NCI-H774 (cell line): ENCODE measurements around the gene STRIP2.
"Not testable (repeated sequence)": the region's sequence is repeated elsewhere in the genome, so short reads cannot be mapped to it uniquely, and the experiment has no call there.

ENCODE experiments used
- DNase-seq: peaks from one replicate; lab custom pipeline; 2025; lab: John Stamatoyannopoulos, UW

Gene STRIP2

DNA sequence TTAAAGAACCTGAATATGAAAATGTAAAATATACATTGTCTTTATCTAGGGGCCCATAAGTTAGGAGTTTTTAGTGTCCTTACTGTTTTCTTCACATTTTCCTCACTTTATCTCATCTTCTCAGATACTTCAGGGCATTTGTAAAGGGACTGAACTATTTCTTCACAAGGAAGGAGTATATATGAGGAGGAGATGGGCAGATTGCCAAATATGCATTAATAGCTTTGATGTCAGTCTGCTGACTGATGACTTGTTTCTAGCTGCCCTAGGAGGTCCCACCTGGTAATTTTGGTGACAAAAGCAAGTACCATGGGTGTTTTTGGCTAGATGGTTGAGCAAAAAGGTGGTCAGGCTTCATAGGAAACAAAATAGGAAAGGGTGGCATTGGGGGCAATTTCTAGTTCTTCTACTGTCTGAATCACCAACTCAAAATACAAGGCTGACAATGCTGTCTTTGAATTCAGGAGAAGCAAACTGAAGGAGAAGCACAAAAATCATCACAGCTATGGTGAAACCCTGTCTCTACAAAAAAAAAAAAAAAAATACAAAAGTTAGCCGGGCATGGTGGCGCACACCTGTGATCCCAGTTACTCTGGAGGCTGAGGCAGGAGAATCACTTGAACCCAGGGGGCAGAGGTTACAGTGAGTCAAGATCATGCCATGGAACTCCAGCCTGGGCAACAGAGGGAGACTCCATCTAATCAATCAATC is 10.4 kb upstream of the STRIP2 start:
- DNase-seq: no peak

DNA sequence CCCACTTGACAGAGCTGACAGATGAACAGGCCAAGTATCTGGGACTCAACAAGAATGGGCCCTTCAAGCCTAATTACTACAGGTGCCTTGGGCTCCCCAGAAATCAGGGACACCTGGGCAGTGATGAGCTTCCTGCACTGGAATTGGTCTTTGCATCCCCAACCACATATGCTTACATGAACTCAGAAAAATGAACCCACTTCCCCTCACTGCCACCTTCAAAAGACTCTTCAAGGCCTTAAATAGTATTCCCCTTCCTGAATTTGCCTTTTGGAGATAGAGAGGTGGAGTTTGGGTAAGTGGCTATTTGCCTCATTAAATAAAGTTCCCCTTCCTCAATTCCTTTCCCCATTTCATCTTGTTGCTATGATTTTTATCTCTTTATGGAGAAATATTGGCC is 7.8 kb upstream of the STRIP2 start:
- no peak for DNase-seq

DNA sequence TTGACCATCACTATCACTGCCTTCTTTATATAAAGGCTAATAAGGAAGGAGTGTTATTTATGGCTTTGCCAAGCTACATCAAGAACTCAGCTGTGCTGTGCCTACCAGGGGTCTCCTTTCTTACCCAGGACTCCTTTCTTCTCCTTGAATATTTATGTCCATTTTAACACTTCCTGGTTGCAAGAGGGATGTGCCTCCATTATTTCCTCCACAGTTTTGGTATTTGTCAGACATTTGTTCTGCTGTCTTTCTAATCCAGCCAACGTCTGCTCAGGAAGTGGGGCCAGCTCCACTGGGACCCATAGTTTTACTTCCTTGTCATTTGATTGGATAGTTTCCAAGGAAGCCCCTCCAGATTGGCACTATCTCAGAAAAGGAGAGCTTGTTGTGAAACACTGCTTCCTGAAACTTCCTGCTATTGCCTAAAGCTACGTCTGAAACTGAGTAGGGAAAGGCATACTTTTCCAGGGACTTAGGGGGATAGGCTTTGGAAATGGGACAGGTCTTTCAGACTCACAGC is 6.6 kb upstream of the STRIP2 start:
- no peak for DNase-seq

DNA sequence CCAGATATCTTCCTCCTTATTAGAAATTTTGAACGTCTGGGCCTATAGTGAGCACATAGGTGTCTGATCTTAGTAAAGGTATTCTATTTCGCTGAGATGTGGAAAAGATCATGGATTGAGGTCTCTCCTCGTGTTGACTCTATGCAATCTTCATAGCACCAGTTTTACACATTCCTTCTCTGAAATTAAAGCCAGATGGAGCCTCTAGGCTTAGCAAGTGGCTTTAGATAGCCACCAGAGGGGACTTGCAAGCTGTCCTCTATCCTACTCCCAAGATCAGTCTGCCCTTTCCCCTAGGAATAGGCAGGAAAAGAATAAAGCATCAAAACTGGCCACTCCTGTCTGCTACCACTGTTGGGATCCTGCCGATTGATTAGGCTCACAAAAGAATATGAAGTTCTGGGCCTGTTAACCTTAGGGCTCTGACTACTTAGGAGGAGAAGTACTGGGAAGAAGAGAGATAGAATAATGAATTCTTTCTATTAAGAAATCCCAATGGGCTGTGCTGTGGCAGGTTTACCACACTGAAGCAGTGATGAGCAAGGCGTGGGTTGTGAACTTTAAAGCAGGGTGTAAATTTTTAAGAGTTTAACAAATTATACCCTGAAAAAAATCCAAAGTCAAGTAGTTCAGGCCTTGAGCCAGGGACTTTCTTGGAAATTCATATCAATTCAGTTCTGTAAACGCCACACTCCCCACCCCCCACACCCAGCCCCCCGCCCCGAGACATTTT is 2.2 kb upstream of the STRIP2 start:
- no peak for DNase-seq

DNA sequence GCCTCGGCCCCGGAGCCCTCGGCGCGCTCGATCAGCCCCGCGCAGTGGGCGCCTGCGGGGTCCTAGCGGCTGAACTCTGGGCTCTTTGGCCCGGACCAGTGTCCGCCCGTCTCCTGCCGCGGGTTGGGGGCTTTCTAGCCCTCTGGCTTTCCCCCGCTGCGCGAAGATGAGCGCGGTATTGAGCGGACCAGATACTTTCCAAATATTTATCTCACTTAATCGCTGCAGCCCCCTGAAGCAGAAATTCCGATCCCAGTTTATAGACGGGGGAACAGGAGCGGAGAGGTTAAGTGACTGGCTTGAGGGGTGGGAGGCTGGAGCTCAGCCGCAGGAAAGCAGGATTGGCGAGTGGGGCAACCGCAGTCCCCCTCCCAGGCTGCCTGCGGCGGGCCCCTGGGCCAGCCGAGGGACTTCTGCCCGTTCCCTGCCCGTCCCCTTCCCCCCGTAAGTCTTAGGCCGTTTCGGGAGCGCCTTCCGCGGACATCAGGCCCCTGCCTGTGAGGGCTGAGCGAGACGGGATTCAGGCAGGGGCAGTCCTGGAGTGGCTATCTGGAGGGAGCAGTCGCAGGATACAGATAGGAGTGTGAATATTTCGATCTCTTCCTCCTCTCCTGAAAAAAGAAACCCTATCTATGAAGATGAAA is 565 bp downstream of the STRIP2 start:
- no peak for DNase-seq

DNA sequence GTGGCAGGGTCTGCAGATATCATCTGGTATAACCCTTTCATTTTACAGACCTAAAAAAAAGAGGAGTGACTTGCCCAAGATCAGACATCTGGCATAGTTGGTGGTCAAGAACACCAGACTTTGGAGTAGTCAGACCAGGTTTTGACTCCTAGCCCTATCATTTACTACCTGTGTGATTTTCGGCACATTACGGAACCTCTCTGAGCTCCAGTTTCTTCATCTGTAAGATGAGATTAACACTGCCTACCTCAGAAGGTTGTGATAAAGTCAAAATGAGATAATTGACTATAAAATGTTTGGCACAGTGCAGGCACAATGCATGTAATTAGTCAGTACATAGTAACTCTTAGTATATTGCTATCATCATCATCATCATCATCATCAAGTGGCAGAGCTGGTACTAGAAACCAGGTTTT is 1.2 kb downstream of the STRIP2 start:
- DNase-seq: no peak

DNA sequence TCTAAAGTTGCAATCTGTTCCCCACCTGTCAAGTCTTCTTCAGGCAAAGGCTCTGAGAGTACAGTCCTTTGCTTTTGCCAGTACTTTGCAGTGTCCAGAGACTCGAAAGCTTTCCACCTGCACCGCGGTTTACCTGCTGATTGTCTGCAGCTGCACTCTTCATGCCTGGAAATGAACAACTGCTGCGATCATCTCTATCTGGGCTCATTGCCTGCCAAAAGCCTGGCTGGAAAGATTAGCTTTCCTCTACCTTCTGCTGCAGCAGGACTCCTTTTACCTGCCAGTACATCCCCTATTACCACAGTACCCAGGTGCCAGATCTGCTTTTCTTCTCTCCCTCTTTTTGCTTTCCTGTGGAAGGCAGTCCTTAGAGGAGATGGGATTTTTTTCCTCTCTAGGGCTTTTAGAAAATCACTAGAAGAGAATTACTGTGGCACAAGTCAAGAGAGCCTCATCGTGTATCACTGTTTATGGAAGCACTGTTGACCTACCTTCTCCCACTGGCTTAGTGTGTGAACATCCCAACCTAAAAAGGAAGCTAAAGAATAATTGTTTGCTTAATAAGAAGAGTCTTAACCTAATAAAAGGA is 2.2 kb downstream of the STRIP2 start:
- no peak for DNase-seq

DNA sequence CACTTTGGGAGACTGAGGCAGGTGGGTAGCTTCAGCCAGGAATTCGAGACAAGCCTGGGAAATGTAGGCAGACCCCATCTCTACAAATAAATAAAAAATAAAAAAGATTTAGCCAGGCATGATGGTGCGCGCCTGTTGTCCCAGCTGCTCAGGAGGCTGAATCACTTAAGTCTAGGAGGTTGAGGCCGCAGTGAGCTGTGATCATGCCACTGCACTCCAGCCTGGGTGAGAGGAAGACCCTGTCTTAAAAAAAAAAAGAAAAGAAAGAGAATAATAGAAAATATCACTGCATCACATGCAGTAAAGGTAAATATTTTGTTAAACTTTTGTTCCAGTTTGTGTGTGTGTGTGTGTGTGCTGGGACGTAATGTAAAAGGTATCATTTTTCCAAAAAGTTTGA is 3.0 kb downstream of the STRIP2 start:
- no peak for DNase-seq

DNA sequence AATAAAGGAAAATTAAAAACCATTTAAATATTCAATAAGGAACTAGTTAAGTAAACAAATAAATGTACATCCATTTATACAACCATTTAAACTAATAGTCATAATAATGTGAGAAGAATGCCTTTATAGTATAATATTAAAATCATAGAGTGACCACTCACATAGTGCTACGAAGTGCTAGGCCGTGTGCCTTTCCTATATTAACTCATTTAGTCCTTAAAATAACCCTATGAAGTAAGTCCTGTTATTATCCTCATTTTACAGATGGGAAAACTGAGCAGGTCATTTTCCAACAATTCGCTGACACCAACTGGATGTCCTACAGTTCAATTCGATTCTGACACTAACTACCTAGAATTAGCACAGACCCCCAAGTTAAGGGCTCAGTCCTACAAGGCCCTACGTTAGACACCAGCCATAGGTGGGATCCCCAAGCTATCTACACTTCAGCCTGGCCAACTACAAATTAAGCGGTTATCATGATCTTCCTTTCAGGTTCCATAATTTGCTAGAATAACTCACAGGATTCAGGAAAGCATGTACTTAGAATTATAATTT is 4.1 kb downstream of the STRIP2 start:
- DNase-seq: no peak

DNA sequence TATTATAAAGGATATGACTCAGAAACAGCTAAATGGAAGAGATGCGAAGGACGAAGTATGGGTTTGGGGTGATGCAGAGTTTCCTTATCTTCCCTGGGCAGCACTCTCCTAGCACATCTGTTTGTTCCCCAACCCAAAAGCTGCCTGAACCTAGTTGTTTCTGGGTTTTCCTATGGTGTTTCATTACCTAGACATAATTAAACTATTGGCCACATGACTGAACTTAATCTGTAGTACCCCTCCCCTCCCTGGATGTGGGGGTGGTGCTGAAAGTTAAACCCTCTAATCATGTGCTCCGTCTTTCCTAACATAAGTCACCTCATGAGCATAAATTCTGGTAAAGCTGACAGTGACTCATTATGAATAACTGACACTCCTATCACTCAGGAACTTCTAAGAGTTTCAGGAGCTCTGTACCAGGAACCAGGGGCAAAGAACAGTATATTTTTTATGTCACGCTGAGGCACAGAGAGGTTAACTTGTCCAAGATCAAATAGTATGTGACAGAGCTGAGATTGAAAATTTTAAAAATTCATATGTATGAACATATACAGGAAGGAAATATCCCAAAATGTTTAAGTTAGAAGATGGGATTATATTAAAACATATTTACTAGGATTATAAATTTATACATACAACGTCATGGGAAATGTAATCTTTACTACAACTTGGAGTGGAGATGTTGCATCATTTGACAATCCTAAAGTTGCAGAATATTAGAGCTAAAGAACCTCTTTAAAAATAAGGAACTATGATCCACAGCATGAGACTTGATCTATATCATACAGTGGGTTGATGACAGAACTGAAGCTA is 4.8 kb downstream of the STRIP2 start:
- DNase-seq: no peak

DNA sequence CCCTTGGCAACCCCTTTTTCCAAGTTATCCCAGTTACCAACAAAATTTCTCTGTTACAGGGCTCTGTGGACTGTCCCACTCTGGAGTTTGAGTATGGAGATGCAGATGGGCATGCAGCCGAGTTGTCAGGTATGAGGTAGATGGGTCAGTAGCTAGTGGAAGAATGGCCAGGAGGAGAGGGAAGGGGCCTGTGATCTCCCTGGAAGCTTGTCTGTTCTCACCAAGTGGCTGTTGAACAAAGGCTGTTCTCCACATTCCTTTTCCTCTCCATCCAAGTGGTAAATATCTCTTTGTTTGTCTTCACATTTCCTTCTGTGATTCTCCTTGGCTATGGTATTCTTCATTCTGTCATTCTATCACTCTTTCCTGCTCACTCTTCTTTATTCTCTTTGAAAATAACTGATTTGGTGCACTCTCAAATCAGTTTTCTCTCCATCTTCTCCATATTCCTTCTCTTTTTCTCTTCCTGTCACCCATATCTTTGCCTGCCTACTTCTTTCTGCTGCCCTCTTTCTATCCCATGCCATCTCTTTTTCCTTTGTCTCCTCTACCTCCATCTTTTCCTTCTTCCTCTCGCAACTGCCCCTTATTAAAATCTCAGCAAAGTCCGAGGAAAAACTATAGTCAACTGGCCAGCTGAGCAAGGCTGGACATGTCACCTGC is 5.9 kb downstream of the STRIP2 start:
- no peak for DNase-seq

DNA sequence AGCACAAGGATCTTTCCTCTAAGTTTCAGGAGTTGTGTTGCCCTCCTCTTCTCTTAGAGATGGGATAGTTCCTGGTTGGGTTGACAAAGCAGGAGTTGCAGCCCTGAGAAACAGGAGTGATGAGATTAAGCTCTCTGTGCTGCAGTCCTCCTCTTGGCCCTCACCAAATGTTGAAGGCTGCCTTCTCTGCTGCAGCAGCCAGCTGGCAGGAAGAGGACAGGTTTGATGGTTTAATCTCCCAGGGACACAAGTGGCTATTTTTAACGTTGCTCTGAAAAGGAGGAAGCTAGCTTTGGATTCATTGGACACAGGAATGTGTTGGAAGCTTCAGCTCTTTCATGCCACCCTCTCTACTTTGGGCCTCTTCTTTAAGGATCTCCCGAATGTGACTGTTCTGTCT is 9.4 kb downstream of the STRIP2 start:
- DNase-seq: no peak

DNA sequence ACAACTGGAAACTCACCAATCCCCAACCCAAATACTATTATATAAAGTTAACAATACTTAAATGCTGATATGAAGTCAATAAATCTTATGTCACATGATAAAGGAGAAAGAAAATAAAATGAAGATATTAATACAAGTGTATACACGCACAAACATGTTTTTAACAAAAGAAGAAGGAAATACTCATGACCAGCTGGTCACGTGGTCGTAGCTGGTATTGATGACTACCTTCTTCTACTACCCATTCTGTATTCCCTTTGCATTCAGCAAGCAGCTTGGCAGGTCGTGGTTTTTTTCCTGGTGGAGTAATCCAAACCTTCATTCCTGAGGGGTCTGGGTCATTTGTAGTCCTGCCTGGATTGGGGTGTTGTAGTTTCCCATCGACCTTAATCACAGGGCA is 10.5 kb downstream of the STRIP2 start:
- DNase-seq: not testable (repeated sequence)

DNA sequence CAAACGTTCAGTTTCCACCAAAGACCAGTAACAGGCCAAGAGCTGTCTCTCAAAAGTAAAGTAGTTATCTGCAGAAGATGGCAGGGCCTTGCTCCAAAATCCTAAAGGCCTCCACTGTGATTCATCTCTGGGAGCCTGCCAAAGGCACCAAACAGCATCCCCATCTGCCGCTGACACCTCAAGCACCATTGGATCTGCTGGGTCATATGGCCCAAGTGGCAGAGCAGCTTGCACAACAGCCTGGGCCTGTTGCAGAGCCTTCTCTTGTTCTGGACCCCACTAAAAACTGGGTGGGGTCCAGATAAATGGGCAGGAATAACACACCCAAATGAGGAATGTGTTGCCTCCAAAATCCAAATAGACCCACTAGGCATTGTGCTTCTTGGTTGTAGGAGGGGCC is 12.7 kb downstream of the STRIP2 start:
- not testable (repeated sequence) for DNase-seq

DNA sequence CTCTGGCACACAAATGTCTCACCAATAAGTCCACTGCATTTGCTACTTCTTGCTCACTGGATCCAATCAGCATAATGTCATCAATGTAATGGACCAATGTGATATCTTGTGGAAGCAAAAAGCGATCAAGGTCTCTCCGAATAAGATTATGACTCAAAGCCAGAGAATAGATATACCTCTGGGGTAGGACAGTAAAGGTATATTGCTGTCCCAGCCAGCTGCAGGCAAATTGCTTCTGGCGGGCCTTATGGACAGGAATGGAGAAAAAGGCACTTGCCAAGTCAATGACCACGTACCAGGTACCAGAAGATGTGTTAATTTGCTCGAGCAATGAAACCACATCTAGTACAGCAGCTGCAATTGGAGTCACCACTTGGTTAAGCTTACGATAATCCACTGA is 13.2 kb downstream of the STRIP2 start:
- DNase-seq: not testable (repeated sequence)

DNA sequence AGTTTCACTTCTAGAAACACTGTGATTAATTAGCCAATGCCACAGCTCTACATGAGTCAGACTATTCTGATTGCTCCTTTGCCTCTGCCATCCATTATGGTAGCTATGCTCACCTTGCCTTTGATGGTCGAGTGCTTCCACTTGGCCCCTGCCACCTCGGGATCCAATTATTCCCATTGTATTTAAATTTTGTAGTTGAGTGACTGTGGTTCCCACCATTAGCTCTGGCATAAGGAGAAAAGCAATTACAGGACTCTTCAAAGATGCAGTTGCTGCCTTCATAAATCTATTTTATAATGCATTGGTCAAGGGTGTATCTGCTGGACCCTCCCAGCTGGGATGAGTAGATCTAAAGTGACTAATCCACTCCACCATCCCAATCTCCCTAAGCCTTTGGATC is 14.4 kb downstream of the STRIP2 start:
- DNase-seq: not testable (repeated sequence)

DNA sequence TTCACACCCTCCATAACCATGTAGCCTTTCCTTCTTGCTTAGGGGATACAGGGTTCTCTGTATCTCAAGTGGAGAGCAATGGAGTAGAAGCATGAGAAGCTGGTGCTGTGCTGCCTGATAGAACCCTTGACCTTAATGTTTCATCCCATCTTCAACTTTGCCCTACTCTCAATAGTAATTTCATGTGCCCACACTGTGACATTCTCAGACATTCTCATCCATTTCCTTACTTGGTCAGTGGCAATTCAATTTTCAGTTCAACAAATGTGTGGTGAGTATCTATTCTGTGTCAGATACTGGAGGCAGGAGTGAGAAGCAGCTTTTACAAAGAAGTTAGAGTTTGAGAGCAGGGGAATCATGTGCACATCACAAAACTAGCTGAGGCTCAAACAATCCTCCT is 16.1 kb downstream of the STRIP2 start:
- no peak for DNase-seq

DNA sequence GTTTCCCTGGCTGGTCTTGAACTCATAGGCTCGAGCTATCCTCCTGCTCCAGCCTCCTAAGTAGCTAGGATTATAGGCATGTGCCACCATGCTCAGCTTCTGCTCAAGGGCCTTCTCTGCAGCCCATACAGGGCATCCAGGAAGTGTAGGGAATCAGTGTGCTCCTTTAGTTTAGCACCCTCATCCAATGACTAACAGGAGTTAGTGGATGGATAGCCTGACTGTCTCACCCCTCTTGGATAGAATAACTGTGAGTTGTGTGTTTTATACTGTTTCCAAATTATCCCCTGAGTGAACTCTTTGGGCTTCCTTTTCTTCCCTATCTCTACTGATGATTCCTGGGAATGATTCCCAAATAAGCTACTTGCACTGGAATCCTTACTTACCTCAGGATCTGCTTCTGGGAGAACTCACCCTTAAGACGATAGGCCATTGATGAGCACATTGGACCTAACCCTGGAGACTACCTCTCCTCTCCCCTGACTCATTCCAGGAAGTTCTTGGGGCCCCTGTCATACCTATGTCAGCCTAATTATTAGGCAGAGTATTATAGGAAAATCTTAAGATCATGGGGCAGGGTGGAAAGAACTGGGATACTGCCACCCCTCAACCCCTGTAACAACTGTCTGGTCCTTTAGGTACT is 18.5 kb downstream of the STRIP2 start:
- no peak for DNase-seq

DNA sequence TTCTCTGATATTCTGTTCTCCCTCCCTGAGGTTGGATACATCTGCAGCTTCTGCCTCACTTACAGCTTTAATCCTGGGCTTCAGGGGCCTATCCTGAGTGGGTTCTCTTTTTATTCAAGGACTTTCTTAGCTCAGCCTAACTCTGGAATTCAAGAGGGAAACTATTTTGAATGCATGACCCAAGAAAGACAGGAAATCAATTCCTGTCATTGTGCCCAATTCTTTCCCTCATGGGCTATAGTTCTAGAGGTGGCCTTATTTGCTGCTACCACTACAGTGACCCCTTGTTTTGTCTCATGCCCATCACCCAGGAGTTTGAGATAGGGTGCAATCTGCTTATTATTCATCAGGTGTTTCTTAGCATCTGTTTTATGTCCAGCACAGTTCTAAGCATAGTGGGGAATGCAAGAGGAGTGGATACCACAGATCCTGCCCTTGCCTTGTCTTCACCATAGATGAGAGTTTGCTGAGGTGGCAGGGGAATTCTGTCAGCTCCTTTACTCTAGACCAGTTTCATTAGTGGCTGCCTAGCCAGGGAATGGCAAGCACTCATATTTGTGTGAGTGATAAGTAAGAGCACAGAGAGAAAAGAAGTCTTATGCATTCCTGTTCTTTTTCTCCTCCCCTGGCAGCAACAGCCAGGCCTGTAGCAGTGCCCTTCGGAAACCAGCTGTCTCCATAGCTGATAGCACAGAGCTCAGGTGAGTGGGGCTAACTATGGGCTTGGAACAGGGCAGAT is 19.4 kb downstream of the STRIP2 start:
- no peak for DNase-seq

DNA sequence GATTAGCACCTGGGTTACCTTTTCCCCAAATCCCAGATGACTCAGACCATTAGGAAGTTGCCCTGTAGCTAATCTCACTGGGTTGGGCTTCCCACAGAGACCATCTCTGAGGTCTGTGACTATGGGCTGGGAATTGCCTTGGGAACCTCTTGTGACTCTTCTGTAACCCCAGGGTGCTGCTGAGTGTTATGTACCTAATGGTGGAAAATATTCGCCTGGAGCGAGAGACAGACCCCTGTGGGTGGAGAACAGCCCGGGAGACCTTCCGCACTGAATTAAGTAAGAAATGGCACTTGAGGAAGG is 20.0 kb downstream of the STRIP2 start:
- DNase-seq: no peak
